HG03097 (cell line): Measurements from ENCODE around the gene MAGED1.
"Not testable (repeated sequence)": the region's sequence is repeated elsewhere in the genome, so short reads cannot be mapped to it uniquely, and the experiment has no call there.

Experiments
- ATAC-seq: cut with Tn5 transposase; IDR thresholded peaks from one replicate; pipeline ENCODE4 v1.9.1; 2021; ENCODE audit not compliant: unreplicated experiment, low FRiP score

MAGED1 gene

DNA sequence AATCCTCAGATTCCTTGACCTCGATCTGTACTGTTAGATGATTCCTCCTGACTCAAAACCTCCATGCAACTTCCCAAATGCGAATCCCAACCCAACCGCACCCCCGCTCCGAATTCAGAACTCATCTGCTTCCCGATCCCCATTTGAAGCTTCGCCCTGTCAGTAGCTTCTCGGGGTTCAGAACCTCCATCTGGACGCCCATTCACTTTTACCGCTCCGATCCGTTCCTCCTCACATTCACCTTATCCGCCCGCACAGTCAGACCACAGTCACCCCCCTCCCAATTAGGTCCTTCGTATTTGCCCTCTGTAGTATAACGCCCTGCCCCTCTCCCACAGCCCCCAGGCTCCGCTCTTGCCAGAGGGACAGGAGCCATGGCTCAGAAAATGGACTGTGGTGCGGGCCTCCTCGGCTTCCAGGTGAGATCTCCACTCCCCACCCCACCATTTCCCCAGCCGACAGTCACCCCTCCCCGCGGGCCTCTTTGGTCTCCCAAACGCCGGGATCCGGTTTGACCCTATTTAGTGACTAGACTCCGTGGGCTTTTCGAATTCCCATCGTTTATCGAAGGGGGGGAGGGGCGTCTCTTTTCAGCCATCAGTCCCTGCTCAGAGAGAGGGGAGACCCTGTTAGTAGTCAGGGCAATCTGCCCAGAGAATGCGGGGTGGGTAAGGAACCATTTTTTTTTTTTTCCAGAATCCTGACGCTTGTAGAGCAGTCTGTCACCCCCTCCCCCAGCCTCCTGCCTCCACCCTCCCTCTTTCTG is 691 bp downstream of the MAGED1 start:
- ATAC-seq, result no peak

DNA sequence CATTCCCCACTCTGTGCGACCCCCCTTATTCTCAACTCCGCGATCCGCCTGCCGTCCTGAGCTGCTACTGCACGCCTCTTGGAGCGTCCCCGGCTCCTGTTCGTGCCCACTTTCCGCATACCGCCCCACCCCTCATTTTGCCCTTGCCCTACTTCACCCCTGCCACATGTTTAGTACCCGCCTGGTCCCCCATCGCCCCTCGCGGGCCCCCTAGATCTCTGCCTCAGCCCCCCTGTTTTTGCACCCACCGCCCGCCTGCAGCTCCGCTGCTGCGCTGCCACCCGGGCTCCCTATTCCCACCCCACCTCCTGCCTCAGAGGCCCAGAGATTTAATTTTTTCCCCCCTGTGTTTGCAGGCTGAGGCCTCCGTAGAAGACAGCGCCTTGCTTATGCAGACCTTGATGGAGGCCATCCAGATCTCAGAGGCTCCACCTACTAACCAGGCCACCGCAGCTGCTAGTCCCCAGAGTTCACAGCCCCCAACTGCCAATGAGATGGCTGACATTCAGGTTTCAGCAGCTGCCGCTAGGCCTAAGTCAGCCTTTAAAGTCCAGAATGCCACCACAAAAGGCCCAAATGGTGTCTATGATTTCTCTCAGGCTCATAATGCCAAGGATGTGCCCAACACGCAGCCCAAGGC is 1.4 kb downstream of the MAGED1 start:
- ATAC-seq, result peak; percentile 38

DNA sequence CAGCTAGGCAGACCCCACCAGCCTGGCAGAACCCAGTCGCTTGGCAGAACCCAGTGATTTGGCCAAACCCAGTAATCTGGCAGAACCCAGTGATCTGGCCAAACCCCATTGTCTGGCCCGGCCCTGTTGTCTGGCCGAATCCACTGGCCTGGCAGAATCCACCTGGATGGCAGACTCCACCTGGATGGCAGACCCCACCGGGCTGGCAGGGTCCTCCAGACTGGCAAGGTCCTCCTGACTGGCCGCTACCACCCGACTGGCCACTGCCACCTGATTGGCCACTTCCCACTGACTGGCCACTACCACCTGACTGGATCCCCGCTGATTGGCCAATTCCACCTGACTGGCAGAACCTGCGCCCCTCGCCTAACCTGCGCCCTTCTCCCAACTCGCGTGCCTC is 3.2 kb downstream of the MAGED1 start:
- ATAC-seq, result no peak

DNA sequence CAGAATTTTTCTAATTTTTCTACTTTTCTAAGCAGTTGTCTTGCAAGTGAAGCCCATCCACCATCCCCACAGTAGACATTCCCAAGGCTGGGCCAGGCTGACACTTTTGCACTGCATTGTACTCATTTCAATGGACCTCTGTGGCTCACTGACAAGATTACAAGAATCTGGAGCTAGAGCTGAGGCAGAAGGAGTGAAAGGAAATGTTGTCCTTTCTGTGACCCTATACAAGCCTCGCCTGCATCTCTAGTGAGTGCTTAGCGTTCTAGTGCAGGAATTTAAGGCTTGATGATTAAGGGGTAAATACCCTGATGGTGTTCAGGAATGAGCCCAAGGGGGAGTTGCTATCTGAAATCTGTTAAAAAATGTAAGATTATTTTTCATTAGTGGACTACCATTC is 6.3 kb downstream of the MAGED1 start:
- no peak for ATAC-seq

DNA sequence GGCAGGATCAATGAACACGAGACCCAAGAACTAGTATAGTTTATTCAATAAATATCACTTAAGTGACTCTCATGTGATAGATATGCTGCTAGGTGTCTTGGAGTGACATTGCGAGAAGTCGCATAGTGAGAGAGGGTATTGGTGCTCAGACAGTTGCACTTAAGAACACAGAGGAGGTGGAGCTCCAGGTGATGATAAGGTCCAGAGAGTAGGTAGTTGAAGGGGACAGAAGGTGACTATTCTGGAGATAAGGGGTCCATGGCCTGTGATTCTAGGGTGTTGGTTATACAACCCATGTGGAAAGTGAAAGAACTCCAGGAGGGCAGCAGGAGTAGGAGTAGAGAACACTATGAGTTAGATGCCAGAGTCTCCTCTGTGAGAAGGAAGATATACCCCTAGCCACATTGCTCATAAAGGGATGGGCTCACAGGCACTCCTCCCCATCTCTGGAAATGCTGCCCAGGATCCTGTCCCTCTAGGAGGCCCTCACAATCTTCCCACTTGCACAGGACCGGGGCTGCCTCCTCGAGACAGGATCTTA is 9.2 kb downstream of the MAGED1 start:
- no peak for ATAC-seq

DNA sequence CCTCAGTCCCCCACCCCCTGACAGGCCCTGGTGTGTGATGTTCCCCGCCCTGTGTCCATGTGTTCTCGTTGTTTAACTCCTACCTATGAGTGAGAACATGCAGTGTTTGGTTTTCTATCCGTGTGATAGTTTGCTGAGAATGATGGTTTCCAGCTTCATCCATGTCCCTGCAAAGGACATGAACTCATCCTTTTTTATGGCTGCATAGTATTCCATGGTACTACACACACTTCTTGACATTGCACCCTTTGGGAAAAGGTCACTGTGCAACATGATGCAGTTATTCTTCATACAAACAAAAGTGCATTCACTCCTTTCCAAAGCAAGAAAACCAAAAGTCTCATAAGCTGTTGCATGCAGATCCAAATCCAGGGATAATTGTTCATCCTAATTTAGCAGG is 11.7 kb downstream of the MAGED1 start:
- not testable (repeated sequence) for ATAC-seq

DNA sequence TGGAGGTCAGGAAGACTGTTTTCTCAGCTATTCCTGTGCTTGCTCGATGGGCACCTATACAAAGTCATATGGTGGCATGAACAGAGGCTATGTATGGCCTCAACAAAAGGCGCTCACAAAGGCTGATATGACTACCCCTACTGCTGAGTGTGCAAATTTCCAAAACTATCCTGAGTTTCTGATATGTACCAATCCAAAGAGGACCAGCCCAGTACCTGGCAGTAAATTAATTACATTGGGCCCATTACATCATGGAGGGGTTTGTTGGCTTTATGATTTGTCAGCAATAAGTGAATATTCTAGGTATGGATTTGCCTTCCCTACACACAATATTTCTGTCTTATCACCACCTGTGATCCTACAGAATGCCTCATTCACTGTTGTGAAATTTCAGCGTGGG is 12.3 kb downstream of the MAGED1 start:
- no peak for ATAC-seq

DNA sequence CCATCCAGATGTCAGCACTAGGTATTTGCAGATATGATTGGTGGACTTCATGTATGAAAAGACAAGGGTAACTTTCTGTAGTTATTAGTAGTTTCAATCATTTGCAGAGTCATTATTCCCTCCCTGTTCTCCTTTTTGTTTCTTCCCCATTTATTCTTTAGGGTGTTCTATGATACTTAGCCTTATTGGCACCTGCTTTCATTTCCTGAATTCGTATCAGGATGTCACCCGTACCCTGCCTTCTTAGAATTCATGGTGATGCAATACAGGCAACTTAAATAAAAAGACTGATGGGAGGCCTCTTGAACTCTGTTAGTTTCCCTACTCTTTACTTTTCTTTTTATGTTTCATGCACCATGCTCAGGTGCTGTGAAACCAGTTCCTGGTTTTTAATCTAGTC is 24.2 kb downstream of the MAGED1 start:
- no peak for ATAC-seq

DNA sequence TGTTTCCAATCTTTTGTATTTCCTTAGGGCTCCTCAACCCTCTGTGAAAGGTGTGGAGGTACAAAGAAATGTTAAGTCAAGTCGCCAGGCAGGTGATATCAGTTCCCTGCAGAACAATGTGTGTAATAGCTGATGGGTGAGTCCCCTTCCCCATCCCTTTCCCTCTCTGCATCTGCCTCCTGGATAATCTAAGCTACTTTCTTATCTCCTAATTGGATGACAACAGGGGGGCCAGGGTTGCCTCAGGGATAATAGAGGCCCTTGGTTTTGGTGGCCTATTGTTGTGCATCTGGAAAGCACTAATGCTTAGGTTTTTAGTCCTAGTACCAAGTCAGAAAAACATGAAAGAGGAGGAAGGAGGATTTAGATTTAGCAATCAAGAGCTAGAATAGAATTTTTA is 29.1 kb downstream of the MAGED1 start:
- ATAC-seq, result no peak

DNA sequence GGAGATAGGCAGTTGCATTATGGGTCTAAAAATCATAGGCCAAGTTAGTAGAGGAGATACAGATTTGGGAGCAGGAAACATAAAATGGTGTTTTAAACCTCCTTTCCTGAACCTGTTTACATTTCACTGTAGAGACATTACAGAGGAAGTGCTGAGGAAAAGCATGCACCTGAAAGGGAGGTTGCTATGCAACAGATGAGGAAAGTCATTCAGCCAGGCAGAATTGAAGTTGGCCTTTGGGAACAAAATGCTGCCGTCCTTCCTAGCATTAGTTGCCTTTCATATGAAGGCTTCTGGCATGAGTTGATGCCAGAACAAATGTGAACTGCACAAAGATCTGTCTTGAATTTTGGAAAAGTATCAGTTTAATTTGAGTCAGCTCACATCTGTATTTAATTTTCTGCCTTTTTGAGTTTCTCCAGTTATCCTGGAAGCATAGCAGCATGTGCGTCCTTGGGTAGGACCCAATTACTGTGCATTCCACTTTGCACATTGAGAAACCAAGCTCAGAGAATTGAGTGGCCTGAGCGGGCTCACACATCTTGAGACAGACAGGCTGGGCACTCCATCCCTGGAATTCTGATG is 38.2 kb downstream of the MAGED1 start:
- ATAC-seq, result no peak
